G401 (cell line): ENCODE measurements around the gene CCT8. TPM values are rescaled to one million over a fixed set of nuclear protein-coding genes. Genes with fewer than 3 reads are reported as not detected.

Experiments
- DNase-seq: peaks from one replicate; pipeline ENCODE4 v3.0.0-alpha.2; 2015; ENCODE audit warnings: low spot score
- in situ Hi-C: cut with HindIII; loops from 2 replicates; pipeline ENCODE4 v1.10.0; 2016; ENCODE audit warnings: low sequenced_read_pairs, mixed read lengths
- total RNA-seq: library from RNA; depleted of rRNA; stranded (reverse); fragments of >200 nt; shearing (Covaris generic); gene quantifications from 2 replicates; pipeline ENCODE4 v1.2.3, GENCODE V29; 2014; rRNA removed

The CCT8 gene
- total RNA-seq: 1,037 and 1,164 TPM in 2 replicates

- in situ Hi-C loops: loop anchor here (25.0 kb wide), 1 partner anchor 111 kb away; no protein-coding TSS in a partner anchor
- DNase-seq: peak; percentile 100
These were observed at the start of gene CCT8 for GRCh38 chr21:29073222-29074006. CCT8 (minus strand) TSS chr21:29073648; CDS start chr21:29073590, 58 bp downstream.

- in situ Hi-C loops: no loop called here
- DNase-seq: no peak
These were observed 48.3 kb upstream of the CCT8 start for GRCh38 chr21:29121759-29122158.

- no peak for DNase-seq
- in situ Hi-C loops: no loop called here
These were observed 44.0 kb upstream of the CCT8 start for GRCh38 chr21:29117372-29117955.

- no peak for DNase-seq
- in situ Hi-C loops: no loop called here
These were observed 42.5 kb upstream of the CCT8 start for GRCh38 chr21:29115899-29116298.

- in situ Hi-C loops: no loop called here
- no peak for DNase-seq
These were observed 41.5 kb upstream of the CCT8 start for GRCh38 chr21:29114765-29115500.

- no peak for DNase-seq
- in situ Hi-C loops: no loop called here
These were observed 31.8 kb upstream of the CCT8 start for GRCh38 chr21:29105218-29105617.

GRCh38 chr21:29104239-29104708 is 30.8 kb upstream of the CCT8 start:
- no peak for DNase-seq
- in situ Hi-C loops: no loop called here

- in situ Hi-C loops: no loop called here
- DNase-seq: no peak
These were observed 29.4 kb upstream of the CCT8 start for GRCh38 chr21:29102791-29103257.

GRCh38 chr21:29098156-29098555 is 24.7 kb upstream of the CCT8 start:
- in situ Hi-C loops: no loop called here
- DNase-seq: no peak

GRCh38 chr21:29096218-29097015 is 23.0 kb upstream of the CCT8 start:
- no peak for DNase-seq
- in situ Hi-C loops: no loop called here

- DNase-seq: no peak
- in situ Hi-C loops: no loop called here
These were observed 18.9 kb upstream of the CCT8 start for GRCh38 chr21:29092102-29092959.

GRCh38 chr21:29091033-29091432 is 17.6 kb upstream of the CCT8 start:
- in situ Hi-C loops: no loop called here
- no peak for DNase-seq

- DNase-seq: no peak
- in situ Hi-C loops: no loop called here
These were observed 11.8 kb upstream of the CCT8 start for GRCh38 chr21:29085106-29085752.

- no peak for DNase-seq
- in situ Hi-C loops: no loop called here
These were observed 10.9 kb upstream of the CCT8 start for GRCh38 chr21:29084372-29084771.

GRCh38 chr21:29083306-29083705 is 9.9 kb upstream of the CCT8 start:
- in situ Hi-C loops: no loop called here
- DNase-seq: no peak

GRCh38 chr21:29082046-29082815 is 8.8 kb upstream of the CCT8 start:
- no peak for DNase-seq
- in situ Hi-C loops: no loop called here

GRCh38 chr21:29080454-29080941 is 7.0 kb upstream of the CCT8 start:
- in situ Hi-C loops: no loop called here
- peak; percentile 44 for DNase-seq
